H1 (cell line): ENCODE data around the gene IDH3A. TPM values are rescaled to one million over a fixed set of nuclear protein-coding genes. Genes with fewer than 3 reads are reported as not detected.

Experiments
- CTCF ChIA-PET: fragments of 300-600 bp; sonication (Branson Sonifier 250); formaldehyde crosslinking; loops from one replicate; lab custom pipeline; 2021; ENCODE audit not compliant: partially characterized antibody; lab: Charles Lee
- POLR2A ChIA-PET: fragments of 300-600 bp; sonication (Branson Sonifier 250); formaldehyde crosslinking; loops from one replicate; lab custom pipeline; 2021; ENCODE audit warnings: inconsistent platforms; ENCODE audit not compliant: partially characterized antibody; lab: Charles Lee
- DNase-seq, 2 experiments: peaks; one replicate each; pipeline versions ENCODE4 v3.0.0 to v3.0.0-alpha.2; 2010 to 2022; ENCODE audit warnings: low spot score in 2 of 2, low read depth in 1 of 2, mixed read lengths in 1 of 2
- FAIRE-seq: peaks from 2 replicates; lab custom pipeline; 2011; peaks lifted over from hg19 to GRCh38; lab: Jason Lieb, UNC
- H2AFZ ChIP-seq: 2 replicates; pipeline ENCODE4 v1.8.1; 2012; ENCODE audit warnings: low read length, inconsistent platforms
- H2AK5ac ChIP-seq: 2 replicates; pipeline ENCODE4 v1.6.1; 2013; ENCODE audit warnings: low read depth, low read length
- H2BK120ac ChIP-seq: replicated peaks from 2 replicates; pipeline ENCODE3; 2013; ENCODE audit warnings: low read depth, low read length, inconsistent platforms
- H2BK12ac ChIP-seq: 2 replicates; pipeline ENCODE4 v1.6.1; 2013; ENCODE audit warnings: low read depth, low read length
- H2BK15ac ChIP-seq: 2 replicates; pipeline ENCODE4 v1.6.1; 2013; ENCODE audit warnings: low read length
- H2BK20ac ChIP-seq: 2 replicates; pipeline ENCODE4 v1.6.1; 2013; ENCODE audit warnings: low read length
- H2BK5ac ChIP-seq: 2 replicates; pipeline ENCODE4 v1.6.1; 2013; ENCODE audit warnings: low read depth, low read length
- H3K14ac ChIP-seq: 2 replicates; pipeline ENCODE4 v1.6.1; 2013; ENCODE audit warnings: inconsistent platforms; ENCODE audit not compliant: insufficient read length
- H3K18ac ChIP-seq: 2 replicates; pipeline ENCODE4 v1.6.1; 2013; ENCODE audit warnings: low read length; ENCODE audit errors: extremely low read depth
- H3K23ac ChIP-seq: 2 replicates; pipeline ENCODE4 v1.6.1; 2013; ENCODE audit warnings: inconsistent platforms; ENCODE audit not compliant: insufficient read length
- H3K23me2 ChIP-seq: 2 replicates; pipeline ENCODE4 v1.6.1; 2013; ENCODE audit warnings: low read depth, low read length
- H3K27ac ChIP-seq: 2 replicates; pipeline ENCODE4 v1.6.1; 2011; ENCODE audit warnings: low read depth, low read length, inconsistent platforms
- H3K27me3 ChIP-seq, 4 experiments: replicated peaks in 1 of 4; 1 replicate in 1 of 4; 2 replicates in 3 of 4; pipeline versions ENCODE4 v1.6.1 to v1.8.1; 2011 to 2013; ENCODE audit warnings: low read length in 3 of 4, mild to moderate bottlenecking in 3 of 4, inconsistent platforms in 2 of 4, mixed read lengths in 2 of 4, moderate library complexity in 1 of 4; ENCODE audit not compliant: control insufficient read depth in 3 of 4, insufficient read depth in 3 of 4; ENCODE audit errors: extremely low read depth in 1 of 4
- H3K36me3 ChIP-seq, 4 experiments: 2 replicates each; pipeline versions ENCODE4 v1.6.1 to v1.8.1; 2011 to 2013; ENCODE audit warnings: mild to moderate bottlenecking in 4 of 4, low read length in 3 of 4, moderate library complexity in 2 of 4, control low read depth in 1 of 4, inconsistent platforms in 1 of 4; ENCODE audit not compliant: insufficient read depth in 4 of 4, control insufficient read depth in 2 of 4
- H3K4ac ChIP-seq: replicated peaks from 2 replicates; pipeline ENCODE3; 2013; ENCODE audit warnings: low read length, low read depth, mixed read lengths, inconsistent platforms; ENCODE audit not compliant: insufficient read length
- H3K4me1 ChIP-seq, 4 experiments: replicated peaks in 1 of 4; 1 replicate in 1 of 4; 2 replicates in 3 of 4; pipeline versions ENCODE4 v1.6.1 to v1.8.1; 2011 to 2013; ENCODE audit warnings: low read length in 3 of 4, inconsistent platforms in 2 of 4, mixed read lengths in 1 of 4; ENCODE audit not compliant: insufficient read depth in 4 of 4, control insufficient read depth in 3 of 4
- H3K4me2 ChIP-seq, 2 experiments: 2 replicates each; pipeline versions ENCODE4 v1.6.1 to v1.8.1; 2011 to 2013; ENCODE audit warnings: low read depth in 2 of 2, low read length in 2 of 2, control low read depth in 1 of 2, inconsistent platforms in 1 of 2, mild to moderate bottlenecking in 1 of 2; ENCODE audit not compliant: insufficient read depth in 1 of 2
- H3K4me3 ChIP-seq, 4 experiments: fragments of 200-600, 300-600 bp in 1 of 4; sonication (generic), shearing (Covaris generic), sonication (Bioruptor Twin) in 1 of 4; 2 replicates each; pipeline versions ENCODE4 v1.5.1 to v1.8.1; 2011 to 2016; ENCODE audit warnings: low read length in 4 of 4, low read depth in 3 of 4, control low read depth in 2 of 4, inconsistent platforms in 2 of 4, mild to moderate bottlenecking in 2 of 4, mixed read lengths in 1 of 4, moderate library complexity in 1 of 4; ENCODE audit not compliant: insufficient read depth in 2 of 4; ENCODE audit errors: extremely low read depth in 1 of 4
- H3K56ac ChIP-seq: replicated peaks from 2 replicates; pipeline ENCODE3; 2013; ENCODE audit warnings: low read depth, mild to moderate bottlenecking, mixed read lengths, low read length, inconsistent platforms; ENCODE audit not compliant: insufficient read length
- H3K79me1 ChIP-seq: 2 replicates; pipeline ENCODE4 v1.6.1; 2013; ENCODE audit warnings: low read depth, low read length, control low read depth
- H3K79me2 ChIP-seq, 2 experiments: 2 replicates each; pipeline versions ENCODE4 v1.6.1 to v1.8.1; 2012 to 2013; ENCODE audit warnings: low read length in 2 of 2, mild to moderate bottlenecking in 2 of 2, inconsistent platforms in 1 of 2; ENCODE audit not compliant: insufficient read depth in 2 of 2, control insufficient read depth in 1 of 2
- H3K9ac ChIP-seq, 4 experiments: replicated peaks in 1 of 4; 1 replicate in 1 of 4; 2 replicates in 3 of 4; pipeline versions ENCODE4 v1.6.1 to v1.8.1; 2011 to 2013; ENCODE audit warnings: low read depth in 3 of 4, low read length in 3 of 4, control low read depth in 2 of 4, mild to moderate bottlenecking in 2 of 4, moderate library complexity in 2 of 4, inconsistent platforms in 1 of 4; ENCODE audit errors: extremely low read depth in 1 of 4
- H3K9me3 ChIP-seq, 2 experiments: 2 replicates each; pipeline versions ENCODE4 v1.6.1 to v1.8.1; 2012 to 2013; ENCODE audit warnings: mild to moderate bottlenecking in 2 of 2, moderate library complexity in 2 of 2, control low read depth in 1 of 2, inconsistent platforms in 1 of 2, low read depth in 1 of 2, low read length in 1 of 2, mixed read lengths in 1 of 2; ENCODE audit not compliant: insufficient read depth in 2 of 2
- H4K20me1 ChIP-seq, 2 experiments: replicated peaks in 1 of 2; 2 replicates each; pipeline versions ENCODE3 to v1.8.1; 2011 to 2013; ENCODE audit warnings: inconsistent platforms in 2 of 2, low read length in 2 of 2, mild to moderate bottlenecking in 1 of 2; ENCODE audit not compliant: insufficient read depth in 2 of 2, control insufficient read depth in 1 of 2
- H4K5ac ChIP-seq: 2 replicates; pipeline ENCODE4 v1.6.1; 2013; ENCODE audit warnings: low read length, low read depth, mixed read lengths, inconsistent platforms; ENCODE audit not compliant: insufficient read length
- H4K8ac ChIP-seq: 2 replicates; pipeline ENCODE4 v1.8.0; 2013; ENCODE audit warnings: mild to moderate bottlenecking, moderate library complexity, low read length, inconsistent platforms; ENCODE audit not compliant: insufficient read depth; ENCODE audit errors: extremely low read depth
- H4K91ac ChIP-seq: replicated peaks from 2 replicates; pipeline ENCODE3; 2013; ENCODE audit warnings: low read length, mixed read lengths, inconsistent platforms; ENCODE audit not compliant: insufficient read length
- BACH1 ChIP-seq: IDR thresholded peaks from 2 replicates; pipeline ENCODE4 v1.6.1; 2012; ENCODE audit warnings: low read length, improper control_type of control experiment
- KDM4A ChIP-seq: IDR thresholded peaks from one replicate; pipeline ENCODE4 v1.7.1; 2012; ENCODE audit warnings: low read depth, mild to moderate bottlenecking, moderate library complexity, low read length, inconsistent platforms; ENCODE audit not compliant: severe bottlenecking
- PHF8 ChIP-seq: fragments of 200-600 bp; sonication (generic); conservative IDR thresholded peaks from 2 replicates; pipeline ENCODE4 v1.7.1; 2012; ENCODE audit warnings: low read depth, mild to moderate bottlenecking, inconsistent platforms, low read length, moderate library complexity
- RAD21 ChIP-seq, 2 experiments: IDR thresholded peaks in 1 of 2; conservative IDR thresholded peaks in 1 of 2; 2 replicates each; pipeline ENCODE4 v1.6.1; 2011; ENCODE audit warnings: low read depth in 2 of 2, low read length in 2 of 2, improper control_type of control experiment in 1 of 2, inconsistent platforms in 1 of 2, mild to moderate bottlenecking in 1 of 2, moderate library complexity in 1 of 2
- TEAD4 ChIP-seq: IDR thresholded peaks from 2 replicates; pipeline ENCODE4 v1.6.1; 2012; ENCODE audit warnings: low read depth, low read length, inconsistent platforms, mixed read lengths
- WGBS, 2 experiments: shearing (Covaris generic) in 1 of 2; methylation state at CpG; one replicate each; pipeline versions ENCODE4 v1.1.6 to v1.1.7; 2013 to 2015; ENCODE audit warnings: low lambda C conversion rate in 2 of 2, mixed read lengths in 2 of 2, inconsistent platforms in 1 of 2, low coverage in 1 of 2, missing lambda C conversion rate in 1 of 2; ENCODE audit not compliant: insufficient replicate concordance in 2 of 2, insufficient coverage in 1 of 2, insufficient read length in 1 of 2; ENCODE audit errors: extremely low coverage in 1 of 2, missing lambda C conversion rate in 1 of 2; 5-methylcytosine and 5-hydroxymethylcytosine counted together
- polyA plus RNA-seq, 7 experiments: library from polyadenylated mRNA; depleted of rRNA in 3 of 7; stranded (reverse) in 5 of 7; unstranded in 2 of 7; fragments of >200 nt in 5 of 7; fragments of 200-250 nt in 2 of 7; gene quantifications; 1 replicate in 5 of 7; 2 replicates in 1 of 7; 4 replicates in 1 of 7; pipeline versions ENCODE4 v1.2.1 to v1.2.3, GENCODE V29; 2011 to 2013; ENCODE audit warnings: missing spikeins in 2 of 7, mixed read lengths in 2 of 7
- total RNA-seq: library from RNA; stranded (reverse); fragmentation: NEBNext Ultra II Directional; extraction: Animal tissue kit (Norgen Biotek cat#: 25700); gene quantifications from 2 replicates; pipeline ENCODE4 v1.2.1, GENCODE V29; 2021

Gene IDH3A
- total and polyA plus RNA-seq, 2 of the 8 experiments (the other 6 are each of a cell fraction or from before 2014, with no cell fraction given) = 23.4 to 36.8 TPM

DNA sequence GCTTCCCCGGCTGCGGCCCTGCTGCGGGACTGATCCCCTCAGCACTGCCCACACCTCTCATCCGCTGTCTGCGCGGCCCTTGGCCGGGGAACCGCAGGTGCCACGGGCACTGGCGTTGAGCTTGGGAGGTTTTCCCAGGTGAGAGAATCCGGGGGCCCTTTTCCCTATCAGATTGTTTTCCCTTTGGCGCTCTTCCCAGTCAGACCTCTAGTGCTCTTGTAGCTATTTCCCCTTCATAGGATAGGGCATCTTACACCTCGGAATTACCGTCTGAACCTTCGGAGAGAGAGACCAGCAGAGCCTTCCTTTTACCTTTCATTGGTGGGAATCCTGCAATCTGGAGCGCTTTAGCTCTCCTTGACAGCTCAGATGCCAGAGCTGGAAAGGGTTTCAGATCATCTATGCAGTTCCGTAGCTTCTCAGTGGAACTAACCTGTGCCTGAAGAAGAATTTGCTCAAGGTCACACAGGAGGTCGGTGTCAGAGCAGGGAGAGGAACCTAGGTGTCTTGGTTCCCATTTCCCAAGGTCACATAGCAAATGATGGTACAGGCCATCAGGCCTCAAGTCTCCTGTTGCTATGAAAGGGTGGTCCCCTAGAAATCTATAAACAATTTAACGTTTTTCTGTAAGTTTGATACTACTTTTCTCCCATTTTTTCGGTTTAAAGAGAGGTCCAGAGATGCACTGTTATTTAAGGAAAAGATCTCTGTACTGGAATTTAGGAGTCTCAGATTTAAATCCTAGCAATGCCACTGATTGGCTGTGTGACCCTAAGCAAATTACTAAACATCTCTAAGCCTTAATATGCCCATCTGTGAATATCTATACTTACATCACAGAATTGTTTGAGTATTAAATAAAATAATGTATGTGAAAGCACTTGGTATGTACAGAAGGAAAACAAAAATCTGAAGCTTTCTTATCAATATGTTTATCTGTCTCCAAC lies 916 bp downstream of the IDH3A start:
- ChIA-PET CTCF (interaction anchor here (0.7 to 1.8 kb wide), 10 partner anchors 10 to 90 kb away, joined by 3 to 7 read pairs (median 4); no protein-coding TSS in a partner anchor), POLR2A (interaction anchor here (2.0 kb wide), 1 partner anchor 40 kb away, joined by 5 read pairs; no protein-coding TSS in a partner anchor)
- no peak overlapping the region for H4K5ac ChIP-seq
- no peak overlapping the region for H2BK120ac ChIP-seq
- no peak overlapping the region for H3K18ac ChIP-seq
- TF ChIP-seq KDM4A = peak; percentile 17
- 0 out of 2 replicates have a peak, but pooled peaks have one; percentile 12 for TF ChIP-seq PHF8
- no peak for TF ChIP-seq RAD21 (IDR thresholded peaks at IDR 0.05 in 1 of 2, conservative IDR thresholded peaks at IDR 0.05 in 1 of 2; ENCODE audit: low read depth in 2 of 2, low read length in 2 of 2)
- no peak for TF ChIP-seq BACH1
- TF ChIP-seq TEAD4 = no peak
- H2AK5ac ChIP-seq = no peak overlapping the region
- peaks cover 0 to 4% (median 0%) of the 10 kb centered on the region in 4 experiments; a peak in 2 of 7 replicates for H3K4me1 ChIP-seq
- no peaks in the 10 kb centered on the region for H3K9me3 ChIP-seq
- no peak overlapping the region for H3K56ac ChIP-seq
- H4K20me1 ChIP-seq = peaks cover 0 to 5% of the 10 kb centered on the region in 2 experiments
- FAIRE-seq (no peak), DNase-seq (no peak)
- H3K36me3 ChIP-seq = no peaks in the 10 kb centered on the region
- no peaks in the 10 kb centered on the region for H3K79me1 ChIP-seq
- H2AFZ ChIP-seq = peak overlapping the region; percentile 35; the same call in 1 of the 2 replicates
- peak overlapping the region in 3 of 4 experiments; percentile 4 to 29 (median 9); a peak in 3 of 7 replicates for H3K9ac ChIP-seq
- H2BK5ac ChIP-seq = no peak overlapping the region
- no peak overlapping the region for H4K91ac ChIP-seq
- H4K8ac ChIP-seq = no peak overlapping the region
- H3K23me2 ChIP-seq = peaks cover 10% of the 10 kb centered on the region
- no peak overlapping the region for H3K4ac ChIP-seq
- no peak overlapping the region for H3K27ac ChIP-seq
- H3K79me2 ChIP-seq = no peaks in the 10 kb centered on the region
- WGBS, 2 experiments = 17% methylated on average over 20 of the region's 20 CpGs; no CpG with 5 or more reads in 1 of the 2 experiments
- no peak overlapping the region for H3K14ac ChIP-seq
- no peak overlapping the region for H2BK12ac ChIP-seq
- H2BK20ac ChIP-seq = no peak overlapping the region
- peak overlapping the region; percentile 83 to 89 for H3K4me2 ChIP-seq
- peak overlapping the region; percentile 47 to 79 (median 61) for H3K4me3 ChIP-seq
- H3K23ac ChIP-seq = no peak overlapping the region
- H2BK15ac ChIP-seq = no peak overlapping the region
- no peaks in the 10 kb centered on the region; a peak in 1 of 7 replicates for H3K27me3 ChIP-seq
